Astrocyte of the cerebellum (primary cell): ENCODE results near the gene ELOVL6.
"Not testable (repeated sequence)": the region's sequence is repeated elsewhere in the genome, so short reads cannot be mapped to it uniquely, and the experiment has no call there.

Source experiments
- DNase-seq: peaks from one replicate; pipeline ENCODE4 v3.0.0-alpha.2; 2011; ENCODE audit warnings: low read depth
- H3K4me3 ChIP-seq: 2 replicates; pipeline ENCODE4 v1.5.1; 2011; ENCODE audit warnings: mild to moderate bottlenecking, low read depth, low read length, moderate library complexity
- in situ Hi-C: cut with HindIII; loops from 2 replicates; pipeline ENCODE4 v1.10.0; 2017; ENCODE audit warnings: low sequenced_read_pairs
- TF ChIP-seq, protein P1 (sequence below): IDR thresholded peaks from 2 replicates; pipeline ENCODE4 v1.5.1; 2012; ENCODE audit warnings: low read length, low read depth, moderate library complexity, mild to moderate bottlenecking; ENCODE audit errors: missing control alignments

ELOVL6 gene

GRCh38 chr4:110196871-110197528, 1.4 kb downstream of the ELOVL6 start:
- H3K4me3 ChIP-seq = peak overlapping the region; percentile 86
- in situ Hi-C loops = no loop called here
- DNase-seq = no peak
- TF ChIP-seq, protein P1, sequence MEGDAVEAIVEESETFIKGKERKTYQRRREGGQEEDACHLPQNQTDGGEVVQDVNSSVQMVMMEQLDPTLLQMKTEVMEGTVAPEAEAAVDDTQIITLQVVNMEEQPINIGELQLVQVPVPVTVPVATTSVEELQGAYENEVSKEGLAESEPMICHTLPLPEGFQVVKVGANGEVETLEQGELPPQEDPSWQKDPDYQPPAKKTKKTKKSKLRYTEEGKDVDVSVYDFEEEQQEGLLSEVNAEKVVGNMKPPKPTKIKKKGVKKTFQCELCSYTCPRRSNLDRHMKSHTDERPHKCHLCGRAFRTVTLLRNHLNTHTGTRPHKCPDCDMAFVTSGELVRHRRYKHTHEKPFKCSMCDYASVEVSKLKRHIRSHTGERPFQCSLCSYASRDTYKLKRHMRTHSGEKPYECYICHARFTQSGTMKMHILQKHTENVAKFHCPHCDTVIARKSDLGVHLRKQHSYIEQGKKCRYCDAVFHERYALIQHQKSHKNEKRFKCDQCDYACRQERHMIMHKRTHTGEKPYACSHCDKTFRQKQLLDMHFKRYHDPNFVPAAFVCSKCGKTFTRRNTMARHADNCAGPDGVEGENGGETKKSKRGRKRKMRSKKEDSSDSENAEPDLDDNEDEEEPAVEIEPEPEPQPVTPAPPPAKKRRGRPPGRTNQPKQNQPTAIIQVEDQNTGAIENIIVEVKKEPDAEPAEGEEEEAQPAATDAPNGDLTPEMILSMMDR = no peak

DNA sequence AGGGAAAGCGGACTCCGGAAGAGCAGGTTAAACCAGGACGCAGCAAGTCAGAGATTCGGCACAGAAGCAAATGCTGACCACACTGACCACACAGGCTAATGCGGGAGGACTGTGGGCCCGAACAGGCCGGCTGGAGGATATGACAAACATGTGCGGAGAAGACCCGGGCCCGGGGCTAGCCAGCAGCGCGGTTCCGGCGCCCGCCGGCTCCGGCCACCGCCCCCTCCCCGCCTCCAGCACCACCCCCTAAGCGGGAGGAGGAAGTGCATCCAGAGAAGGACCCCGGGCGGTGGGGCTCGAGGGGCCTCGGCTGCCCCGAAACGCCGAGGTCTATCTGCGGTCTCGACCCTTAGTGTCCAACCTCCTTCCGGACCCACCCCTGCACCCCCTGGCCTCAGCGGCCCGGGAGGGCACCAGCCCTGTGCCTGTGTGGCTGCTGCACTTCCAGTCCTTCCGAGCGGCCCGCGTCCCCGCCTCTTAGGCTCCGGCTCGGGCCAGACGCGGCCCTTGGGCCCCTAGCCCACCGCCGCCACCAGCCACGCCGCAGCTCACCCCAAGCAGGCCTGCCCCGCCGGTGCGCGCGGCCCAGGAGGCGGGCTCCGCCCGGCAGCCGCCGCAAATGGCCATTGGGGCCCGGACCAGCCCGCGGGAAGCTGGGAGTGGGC, 2.1 kb downstream of the ELOVL6 start:
- in situ Hi-C loops = no loop called here
- peak overlapping the region; percentile 86 for H3K4me3 ChIP-seq
- TF ChIP-seq, protein P1 = no peak
- DNase-seq = no peak

DNA sequence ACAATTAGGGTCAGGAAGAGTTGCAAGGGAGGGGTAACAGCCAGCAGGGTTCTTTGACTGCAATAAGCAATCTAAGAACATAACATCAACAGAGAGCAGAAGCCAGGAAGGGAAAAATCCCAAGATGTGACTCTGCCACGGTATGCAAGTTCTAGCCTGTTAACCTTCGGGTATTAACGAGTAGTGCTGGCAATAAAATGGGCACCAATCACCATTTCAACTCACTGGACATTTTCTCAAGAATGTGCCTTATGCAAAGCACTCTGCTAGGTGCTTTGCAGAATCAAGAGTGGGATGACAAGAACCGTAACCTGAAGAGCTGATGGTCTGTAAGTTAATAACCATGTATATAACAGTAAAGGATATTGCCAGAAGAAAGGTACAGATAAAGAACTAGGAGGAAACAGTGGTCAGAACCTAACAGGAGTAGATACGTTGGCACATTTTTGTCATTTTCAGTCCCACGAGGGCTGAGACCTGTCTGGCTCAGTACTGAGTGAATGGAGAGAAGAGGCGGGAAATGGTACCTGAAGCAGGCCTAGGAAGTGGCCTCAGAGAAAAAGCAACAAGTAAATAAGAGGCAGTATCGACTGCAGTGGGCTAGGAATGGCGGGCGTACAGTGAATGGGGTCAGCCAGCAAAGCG, 2.7 kb downstream of the ELOVL6 start:
- H3K4me3 ChIP-seq = peak overlapping the region; percentile 86
- in situ Hi-C loops = no loop called here
- DNase-seq = no peak
- TF ChIP-seq, protein P1 = no peak

GRCh38 chr4:110193822-110194761, 4.3 kb downstream of the ELOVL6 start:
- TF ChIP-seq, protein P1 = no peak
- peak; percentile 95 for DNase-seq
- H3K4me3 ChIP-seq = no peak overlapping the region
- in situ Hi-C loops = no loop called here

GRCh38 chr4:110193287-110193686, 5.1 kb downstream of the ELOVL6 start:
- in situ Hi-C loops, DNase-seq, H3K4me3 ChIP-seq: not testable (repeated sequence)

DNA sequence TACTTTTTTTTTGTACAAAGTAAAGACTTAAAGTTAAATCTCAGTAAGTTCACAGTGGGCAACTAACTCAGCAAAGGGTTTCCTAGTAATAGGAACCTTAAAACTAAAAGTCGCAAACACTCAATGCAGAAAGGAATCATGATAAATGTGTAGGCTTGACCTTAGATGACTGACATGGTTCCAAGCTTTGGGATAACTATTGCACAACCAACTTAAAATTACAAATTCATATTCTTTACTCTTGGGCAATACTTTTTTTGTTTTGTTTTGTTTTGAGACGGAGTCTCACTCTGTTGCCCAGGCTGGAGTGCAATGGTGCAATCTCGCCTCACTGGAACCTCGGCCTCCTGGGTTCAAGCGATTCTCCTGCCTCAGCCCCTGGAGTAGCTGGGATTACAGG, 8.2 kb downstream of the ELOVL6 start:
- in situ Hi-C loops = no loop called here
- TF ChIP-seq, protein P1 = no peak
- H3K4me3 ChIP-seq = no peak overlapping the region
- DNase-seq = no peak
